ENCODE results near the gene GAPDHS. TPM values are rescaled to one million over a fixed set of nuclear protein-coding genes. Genes with fewer than 3 reads are reported as not detected.

Gene GAPDHS
- total RNA-seq, 2 experiments from 2014 or later = not detected

DNA sequence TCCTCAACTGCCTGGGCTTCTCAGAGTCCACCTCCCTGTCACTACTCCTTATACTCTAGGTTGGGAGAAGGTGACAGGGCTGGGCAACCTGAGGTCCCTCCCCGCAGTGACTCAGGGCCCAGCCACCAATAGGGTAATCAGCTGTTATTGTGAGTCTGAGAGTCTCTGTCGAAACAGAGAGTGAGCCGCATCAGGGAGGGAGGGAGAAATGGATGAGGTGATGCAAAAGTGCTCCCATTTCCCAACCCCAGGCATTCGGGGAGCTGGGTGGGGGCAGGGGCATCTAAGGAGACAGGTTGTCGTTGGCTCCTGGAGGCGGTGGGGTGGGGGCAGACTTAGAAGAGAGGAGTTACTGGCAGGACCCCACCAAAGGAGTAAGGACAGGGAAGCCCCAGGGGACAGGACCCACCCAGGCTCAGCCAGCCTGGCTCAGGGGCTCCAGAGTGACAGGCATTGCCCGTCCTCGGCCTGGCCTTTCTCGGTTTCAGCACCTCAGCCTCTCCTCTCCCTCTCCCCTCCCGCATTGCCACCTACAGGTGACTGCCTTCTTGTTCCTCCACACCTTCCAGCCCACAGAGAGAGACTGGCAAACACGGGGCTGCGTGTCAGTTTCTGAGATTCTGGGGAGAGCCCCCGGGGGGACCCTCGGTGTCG, 19.5 kb upstream of the GAPDHS start, which contains the start of gene DMKN:
DMKN (minus strand) TSS at position 22 of the 654 bp plus-strand sequence. CDS start 174 bp downstream, outside the sequence.
- no peak within 1 kb of the TSS for H3K4me3 Mint-ChIP-seq
- no peak within 1 kb of the TSS for H3K27ac Mint-ChIP-seq
- ChIA-PET CTCF (no interaction called here), POLR2A (no interaction called here)
- no peaks in the 10 kb centered on the region for H3K36me3 Mint-ChIP-seq (ENCODE audit: low read depth)
- peaks cover 15% of the 10 kb centered on the region for H3K4me1 Mint-ChIP-seq
- DNase-seq = no peak
- H3K9me3 Mint-ChIP-seq = no peaks in the 10 kb centered on the region
- peaks cover 35% of the 10 kb centered on the region for H3K27me3 Mint-ChIP-seq

DNA sequence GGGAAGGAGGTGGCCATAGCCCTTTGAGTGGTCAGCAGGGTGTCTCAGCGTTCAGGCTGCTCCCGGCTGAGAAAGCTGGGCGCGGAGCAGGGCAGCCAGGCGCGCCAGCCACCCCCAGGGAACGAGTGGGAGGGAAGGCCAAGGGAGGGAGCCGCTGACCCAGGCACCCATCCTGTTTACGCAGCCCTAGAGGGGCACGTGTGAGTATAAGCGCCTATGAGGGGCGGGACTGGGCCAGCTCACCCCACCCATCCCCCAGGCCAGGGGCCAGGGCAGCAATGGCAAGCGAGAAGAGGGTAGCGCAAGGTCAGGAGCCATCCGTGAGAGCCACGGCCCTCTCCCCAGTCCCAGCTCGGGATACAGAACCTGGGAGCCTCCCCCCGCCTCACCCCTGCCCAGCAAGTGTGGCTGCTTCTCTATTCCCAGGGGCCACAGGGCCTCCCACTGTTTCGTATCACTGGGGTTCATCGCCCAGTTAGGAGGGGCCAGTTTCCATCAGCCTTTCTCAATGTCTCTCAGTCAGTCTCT, 18.9 kb upstream of the GAPDHS start:
- DNase-seq = no peak
- ChIA-PET CTCF (interaction anchor here (0.6 to 0.7 kb wide), 4 partner anchors 10 to 371 kb away, joined by 3 read pairs; no protein-coding TSS in a partner anchor), POLR2A (no interaction called here)
- no peaks in the 10 kb centered on the region for H3K9me3 Mint-ChIP-seq
- H3K27me3 Mint-ChIP-seq = peaks cover 29% of the 10 kb centered on the region
- no peaks in the 10 kb centered on the region for H3K36me3 Mint-ChIP-seq (ENCODE audit: low read depth)
- H3K4me1 Mint-ChIP-seq = peaks cover 12% of the 10 kb centered on the region
- no peak overlapping the region for H3K4me3 Mint-ChIP-seq
- H3K27ac Mint-ChIP-seq = no peak overlapping the region

- Mint-ChIP-seq H3K27me3 (peaks cover 13% of the 10 kb centered on the region), H3K4me1 (no peaks in the 10 kb centered on the region), H3K9me3 (no peaks in the 10 kb centered on the region), H3K36me3 (ENCODE audit: low read depth) (no peaks in the 10 kb centered on the region), H3K4me3 (no peak overlapping the region), H3K27ac (no peak overlapping the region)
- ChIA-PET CTCF (no interaction called here), POLR2A (no interaction called here)
- no peak for DNase-seq
Measured at GRCh38 chr19:35516310-35516709, 16.9 kb upstream of the GAPDHS start.

- no peaks in the 10 kb centered on the region for H3K36me3 Mint-ChIP-seq (ENCODE audit: low read depth)
- no peak overlapping the region for H3K27ac Mint-ChIP-seq
- H3K27me3 Mint-ChIP-seq = peaks cover 5% of the 10 kb centered on the region
- no peak for DNase-seq
- ChIA-PET CTCF (interaction anchor here (1.6 kb wide), 1 partner anchor 9 kb away, joined by 3 read pairs; no protein-coding TSS in a partner anchor), POLR2A (no interaction called here)
- no peak overlapping the region for H3K4me3 Mint-ChIP-seq
- no peaks in the 10 kb centered on the region for H3K9me3 Mint-ChIP-seq
- no peaks in the 10 kb centered on the region for H3K4me1 Mint-ChIP-seq
Measured at GRCh38 chr19:35517342-35517741, 15.9 kb upstream of the GAPDHS start.

DNA sequence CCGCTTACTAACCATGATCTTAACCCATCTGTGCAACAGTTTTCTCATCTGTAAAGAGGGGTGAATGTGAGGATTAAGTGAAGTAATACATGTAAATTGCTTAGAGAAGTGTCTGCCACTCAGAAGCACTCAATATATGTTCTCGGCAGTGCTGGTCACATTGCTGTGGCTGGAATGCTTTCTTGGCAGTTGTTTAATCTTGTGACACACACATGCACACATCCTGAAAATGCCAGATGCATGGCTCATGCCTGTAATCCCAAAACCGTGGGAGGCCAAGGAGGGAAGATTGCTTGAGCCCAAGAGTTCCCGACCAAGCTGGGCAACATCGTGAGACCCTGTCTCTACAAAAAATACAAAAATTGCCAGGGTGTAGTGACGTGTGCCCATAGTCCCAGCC, 14.9 kb upstream of the GAPDHS start:
- no peak overlapping the region for H3K27ac Mint-ChIP-seq
- peaks cover 5% of the 10 kb centered on the region for H3K27me3 Mint-ChIP-seq
- H3K9me3 Mint-ChIP-seq = no peaks in the 10 kb centered on the region
- ChIA-PET POLR2A (no interaction called here), CTCF (interaction anchor here (1.6 kb wide), 1 partner anchor 9 kb away, joined by 3 read pairs; no protein-coding TSS in a partner anchor)
- DNase-seq = no peak
- H3K4me1 Mint-ChIP-seq = no peaks in the 10 kb centered on the region
- H3K4me3 Mint-ChIP-seq = no peak overlapping the region
- no peaks in the 10 kb centered on the region for H3K36me3 Mint-ChIP-seq (ENCODE audit: low read depth)

DNA sequence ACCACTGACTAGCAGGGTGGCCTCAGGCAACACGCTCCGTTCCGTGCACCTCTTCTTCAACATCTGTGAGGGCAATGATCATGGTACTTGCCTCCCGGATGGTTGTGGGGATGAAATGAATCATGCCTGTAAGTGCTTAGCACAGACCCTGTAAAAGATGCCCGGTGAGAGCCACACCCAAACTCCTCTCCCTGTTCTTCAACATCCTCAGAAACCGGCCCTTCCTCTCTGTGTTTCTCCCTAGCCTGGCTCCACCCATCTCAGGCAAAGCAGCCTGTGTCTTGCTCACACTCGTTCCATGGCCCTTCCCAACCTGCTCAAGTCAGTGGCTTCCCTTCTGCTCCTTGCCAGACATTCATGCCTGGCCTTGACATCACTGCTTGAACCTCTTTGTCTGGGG, 14.0 kb upstream of the GAPDHS start:
- no peak overlapping the region for H3K27ac Mint-ChIP-seq
- H3K9me3 Mint-ChIP-seq = no peaks in the 10 kb centered on the region
- H3K36me3 Mint-ChIP-seq (ENCODE audit: low read depth) = no peaks in the 10 kb centered on the region
- no peaks in the 10 kb centered on the region for H3K4me1 Mint-ChIP-seq
- POLR2A ChIA-PET = no interaction called here
- no peak overlapping the region for H3K4me3 Mint-ChIP-seq
- CTCF ChIA-PET = interaction anchor here (1.1 to 1.5 kb wide), 2 partner anchors 46 to 112 kb away, joined by 3 read pairs; no protein-coding TSS in a partner anchor
- H3K27me3 Mint-ChIP-seq = peaks cover 7% of the 10 kb centered on the region
- no peak for DNase-seq

GRCh38 chr19:35521124-35521743, 12.0 kb upstream of the GAPDHS start:
- Mint-ChIP-seq H3K27ac (no peak overlapping the region), H3K4me3 (no peak overlapping the region), H3K27me3 (peaks cover 6% of the 10 kb centered on the region), H3K4me1 (no peaks in the 10 kb centered on the region), H3K9me3 (no peaks in the 10 kb centered on the region), H3K36me3 (ENCODE audit: low read depth) (no peaks in the 10 kb centered on the region)
- DNase-seq = no peak
- ChIA-PET CTCF (interaction anchor here (1.2 to 1.7 kb wide), 3 partner anchors 10 to 14 kb away, joined by 3 read pairs; no protein-coding TSS in a partner anchor), POLR2A (interaction anchor here (0.7 kb wide), 1 partner anchor 585 kb away, joined by 3 read pairs; no protein-coding TSS in a partner anchor)

DNA sequence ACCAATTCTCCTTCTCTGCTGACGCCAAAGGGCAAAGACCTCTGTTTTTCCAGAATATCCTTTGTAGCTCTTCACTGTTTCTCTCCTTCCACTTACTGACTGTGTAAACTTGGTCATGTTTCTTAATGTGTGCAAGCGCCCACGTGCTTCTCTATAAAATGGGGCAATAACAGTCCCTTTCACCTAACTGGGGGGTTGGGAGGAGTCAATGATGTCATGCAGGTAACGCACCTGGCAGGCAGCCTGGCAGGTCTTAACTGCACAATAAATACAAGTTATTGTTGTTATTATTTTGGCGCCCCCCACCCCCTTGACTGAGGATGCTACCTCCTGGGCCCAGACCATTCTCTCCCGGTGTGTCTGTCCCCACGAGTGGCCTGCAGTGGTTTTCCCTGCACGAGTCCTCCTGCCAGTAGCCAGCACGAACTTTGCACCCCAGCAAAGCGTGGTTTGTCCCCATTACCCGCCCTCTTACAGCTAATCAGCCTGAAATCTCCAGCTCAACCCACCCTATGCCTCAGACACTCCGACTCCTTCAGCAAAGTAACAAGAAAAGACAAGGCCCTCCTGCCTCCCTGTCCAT, 10.4 kb upstream of the GAPDHS start:
- no peaks in the 10 kb centered on the region for H3K9me3 Mint-ChIP-seq
- H3K4me3 Mint-ChIP-seq = no peak overlapping the region
- no peaks in the 10 kb centered on the region for H3K4me1 Mint-ChIP-seq
- H3K27me3 Mint-ChIP-seq = peaks cover 3% of the 10 kb centered on the region
- H3K36me3 Mint-ChIP-seq (ENCODE audit: low read depth) = no peaks in the 10 kb centered on the region
- ChIA-PET POLR2A (interaction anchor here (0.7 kb wide), 1 partner anchor 62 kb away, joined by 6 read pairs; no protein-coding TSS in a partner anchor), CTCF (interaction anchor here (1.2 to 1.7 kb wide), 2 partner anchors 8 to 9 kb away, joined by 3 read pairs; no protein-coding TSS in a partner anchor)
- DNase-seq = no peak
- no peak overlapping the region for H3K27ac Mint-ChIP-seq

DNA sequence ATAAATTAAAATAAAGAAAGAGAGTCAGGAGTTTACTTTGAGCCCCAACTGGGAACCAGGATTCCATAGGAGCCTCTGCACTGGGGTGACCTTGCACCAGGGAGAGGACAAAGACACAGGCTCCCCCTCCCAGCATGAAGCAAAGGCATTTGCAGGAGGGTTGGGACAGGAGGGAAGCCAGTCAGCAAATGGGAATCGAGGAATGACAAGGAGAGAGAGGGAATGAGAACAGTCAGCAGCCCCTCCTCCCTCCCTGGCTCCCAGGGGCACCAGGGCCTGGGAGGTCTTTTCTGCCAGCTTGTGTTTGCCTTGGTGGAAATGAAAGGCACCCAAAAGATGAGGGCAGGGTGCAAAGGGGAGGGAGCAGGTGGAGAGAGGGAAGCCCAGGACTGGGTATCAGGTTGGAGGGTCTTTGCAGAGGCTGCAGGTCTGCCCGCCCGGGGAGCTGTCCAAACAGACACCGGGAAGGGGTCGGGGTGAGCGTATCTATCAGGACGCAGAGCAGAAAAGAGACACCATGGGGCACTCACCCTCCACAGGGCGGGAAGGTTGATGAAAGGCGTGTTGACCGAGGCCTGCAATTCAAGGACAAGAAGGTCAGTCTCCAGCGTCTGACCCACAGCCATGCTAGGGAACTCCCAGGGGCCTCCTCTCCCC, 8.9 kb upstream of the GAPDHS start:
- no peaks in the 10 kb centered on the region for H3K36me3 Mint-ChIP-seq (ENCODE audit: low read depth)
- no peak for DNase-seq
- ChIA-PET POLR2A (no interaction called here), CTCF (no interaction called here)
- no peak overlapping the region for H3K4me3 Mint-ChIP-seq
- H3K4me1 Mint-ChIP-seq = no peaks in the 10 kb centered on the region
- peaks cover 7% of the 10 kb centered on the region for H3K27me3 Mint-ChIP-seq
- no peak overlapping the region for H3K27ac Mint-ChIP-seq
- no peaks in the 10 kb centered on the region for H3K9me3 Mint-ChIP-seq

DNA sequence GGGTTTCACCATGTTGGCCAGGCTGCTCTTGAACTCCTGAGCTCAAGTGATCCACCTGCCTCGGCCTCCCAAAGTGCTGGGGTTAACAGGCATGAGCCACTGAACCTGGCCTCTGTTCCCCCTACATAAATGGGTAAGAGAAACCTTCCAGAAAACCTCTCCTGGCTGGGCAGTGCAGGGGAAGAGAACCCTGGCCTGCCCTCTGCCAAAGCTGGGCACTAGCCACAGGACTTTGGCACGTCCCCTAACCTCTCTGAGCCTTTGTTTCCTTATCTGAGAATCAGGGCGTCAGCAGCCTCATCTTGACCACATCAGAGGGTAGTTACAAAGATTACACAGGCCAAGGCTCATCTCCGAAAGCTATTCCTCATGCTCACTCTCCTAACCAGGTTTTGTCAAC, 7.4 kb upstream of the GAPDHS start:
- POLR2A ChIA-PET = no interaction called here
- Mint-ChIP-seq H3K4me1 (no peaks in the 10 kb centered on the region), H3K27me3 (peaks cover 12% of the 10 kb centered on the region), H3K4me3 (no peak overlapping the region), H3K36me3 (ENCODE audit: low read depth) (no peaks in the 10 kb centered on the region), H3K27ac (no peak overlapping the region), H3K9me3 (no peaks in the 10 kb centered on the region)
- CTCF ChIA-PET = no interaction called here
- no peak for DNase-seq

GRCh38 chr19:35528218-35529038, 4.8 kb upstream of the GAPDHS start, which contains the start of gene SBSN:
SBSN (minus strand) TSS chr19:35528311; CDS start chr19:35528281, 30 bp downstream.
- ChIA-PET POLR2A (no interaction called here), CTCF (no interaction called here)
- H3K27me3 Mint-ChIP-seq = peaks cover 24% of the 10 kb centered on the region

More at GRCh38 chr19:35528218-35529038, 4.8 kb upstream of the GAPDHS start, which contains the start of gene SBSN:
- peaks cover 4% of the 10 kb centered on the region for H3K4me1 Mint-ChIP-seq
- no peak within 1 kb of the TSS for H3K4me3 Mint-ChIP-seq
- H3K36me3 Mint-ChIP-seq (ENCODE audit: low read depth) = no peaks in the 10 kb centered on the region
- DNase-seq = no peak
- H3K9me3 Mint-ChIP-seq = no peaks in the 10 kb centered on the region
- no peak within 1 kb of the TSS for H3K27ac Mint-ChIP-seq

Measured in activated CD4-positive, alpha-beta T cell treated with anti-CD3 and anti-CD28 coated beads, Interleukin-2, amount 10 ng/mL, durations not matched to agents 7 days and 5 days (primary cell).